ENCODE measurements around the gene AP1S2.

Gene AP1S2

DNA sequence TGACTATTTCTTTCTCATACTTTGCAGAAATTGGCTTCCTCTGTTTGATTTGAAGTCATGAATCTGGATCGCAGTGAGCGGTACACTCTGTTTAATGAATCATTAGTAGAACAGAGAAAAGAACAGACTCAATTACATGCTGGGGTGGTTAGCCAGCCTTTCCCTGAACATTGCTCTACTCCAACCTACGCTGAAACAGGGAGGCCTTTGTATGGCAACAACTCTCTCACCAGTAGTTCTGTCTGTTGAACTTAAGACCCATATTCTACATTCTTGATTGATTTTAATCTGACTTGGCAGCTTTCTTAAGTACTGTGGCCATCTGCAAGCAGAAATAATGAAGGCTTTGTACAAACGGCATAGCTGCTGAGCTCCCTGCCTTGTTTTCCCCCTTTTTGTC, 19.0 kb upstream of the AP1S2 start:
- H2BK120ac ChIP-seq (ENCODE audit: insufficient read depth, low read length, poor library complexity), result no peak overlapping the region
- no peaks in the 10 kb centered on the region for H3K4me1 ChIP-seq (ENCODE audit: control insufficient read depth in 1 of 2, insufficient read depth in 2 of 2, low read length in 2 of 2)
- no peaks in the 10 kb centered on the region for H3K27me3 ChIP-seq (ENCODE audit: insufficient read depth, low read length)
- H2BK12ac ChIP-seq (ENCODE audit: low read length), result no peak overlapping the region
- no peaks in the 10 kb centered on the region for H3K79me1 ChIP-seq (ENCODE audit: low read length)
- DNase-seq, result no peak
- no peak overlapping the region for H4K91ac ChIP-seq (ENCODE audit: low read depth, low read length)
- H3K23ac ChIP-seq (ENCODE audit: low read length), result no peak overlapping the region
- no CpG with 5 or more reads among the region's 4 CpGs for WGBS (ENCODE audit: extremely low coverage, insufficient coverage, insufficient read length)
- no peak overlapping the region for H4K8ac ChIP-seq (ENCODE audit: low read depth, low read length)
- no peak overlapping the region for H3K9ac ChIP-seq (ENCODE audit: low read length)
- no peak overlapping the region for H2AK5ac ChIP-seq (ENCODE audit: low read length)
- no peak overlapping the region for H4K12ac ChIP-seq (ENCODE audit: low read depth, low read length)
- no peak overlapping the region for H3K4ac ChIP-seq (ENCODE audit: low read depth, low read length)
- no peak overlapping the region for H2AFZ ChIP-seq (ENCODE audit: insufficient read depth, low read length, poor library complexity)
- no peaks in the 10 kb centered on the region for H3K9me3 ChIP-seq (ENCODE audit: insufficient read depth, low read depth, low read length)
- H3K4me2 ChIP-seq (ENCODE audit: low read length), result no peak overlapping the region
- H3K27ac ChIP-seq (ENCODE audit: low read depth, low read length), result no peak overlapping the region
- no peaks in the 10 kb centered on the region for H3K79me2 ChIP-seq (ENCODE audit: control insufficient read depth, insufficient read depth, low read length, poor library complexity)
- no peaks in the 10 kb centered on the region for H3K36me3 ChIP-seq (ENCODE audit: control insufficient read depth in 1 of 2, insufficient read depth in 2 of 2, low read length in 2 of 2)
- no peak overlapping the region for H2BK5ac ChIP-seq (ENCODE audit: low read depth, low read length, poor library complexity)
- no peak overlapping the region for H3K14ac ChIP-seq (ENCODE audit: low read length)
- no peak overlapping the region for H3K4me3 ChIP-seq (ENCODE audit: low read depth, low read length)
- no peak overlapping the region for H3K18ac ChIP-seq (ENCODE audit: low read length)

DNA sequence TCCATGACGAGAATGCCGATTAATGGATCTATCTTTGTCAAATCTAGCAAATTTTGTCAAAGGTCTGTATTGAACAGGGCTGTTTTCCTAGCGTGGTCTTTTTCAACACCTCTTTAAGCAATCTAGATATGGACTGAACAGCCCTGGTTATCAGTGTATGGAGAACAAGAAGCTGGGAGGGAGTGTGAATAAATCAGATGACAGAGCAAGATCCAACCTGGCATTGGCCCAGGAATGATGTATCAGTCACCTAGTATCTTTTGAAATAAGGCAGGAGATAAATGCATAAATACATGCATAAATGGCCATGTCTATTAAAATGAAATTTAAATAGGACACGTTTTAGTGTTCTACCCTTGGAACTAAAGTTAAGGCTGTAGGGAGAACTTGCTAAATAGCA, 15.7 kb upstream of the AP1S2 start:
- no peak for DNase-seq
- Histone ChIP-seq H3K79me1 (ENCODE audit: low read length) (no peaks in the 10 kb centered on the region), H3K27me3 (ENCODE audit: insufficient read depth, low read length) (no peaks in the 10 kb centered on the region), H2BK5ac (ENCODE audit: low read depth, low read length, poor library complexity) (no peak overlapping the region), H3K23ac (ENCODE audit: low read length) (no peak overlapping the region), H3K4ac (ENCODE audit: low read depth, low read length) (no peak overlapping the region), H3K4me2 (ENCODE audit: low read length) (no peak overlapping the region), H3K14ac (ENCODE audit: low read length) (no peak overlapping the region), H3K4me1 (ENCODE audit: control insufficient read depth in 1 of 2, insufficient read depth in 2 of 2, low read length in 2 of 2) (no peaks in the 10 kb centered on the region), H3K9me3 (ENCODE audit: insufficient read depth, low read depth, low read length) (no peaks in the 10 kb centered on the region), H3K4me3 (ENCODE audit: low read depth, low read length) (no peak overlapping the region), H4K8ac (ENCODE audit: low read depth, low read length) (no peak overlapping the region), H3K18ac (ENCODE audit: low read length) (no peak overlapping the region), H3K9ac (ENCODE audit: low read length) (no peak overlapping the region), H2BK12ac (ENCODE audit: low read length) (no peak overlapping the region), H2AK5ac (ENCODE audit: low read length) (no peak overlapping the region), H4K12ac (ENCODE audit: low read depth, low read length) (no peak overlapping the region), H2BK120ac (ENCODE audit: insufficient read depth, low read length, poor library complexity) (no peak overlapping the region), H3K27ac (ENCODE audit: low read depth, low read length) (no peak overlapping the region), H2AFZ (ENCODE audit: insufficient read depth, low read length, poor library complexity) (no peak overlapping the region), H3K36me3 (ENCODE audit: control insufficient read depth in 1 of 2, insufficient read depth in 2 of 2, low read length in 2 of 2) (no peaks in the 10 kb centered on the region), H3K79me2 (ENCODE audit: control insufficient read depth, insufficient read depth, low read length, poor library complexity) (no peaks in the 10 kb centered on the region), H4K91ac (ENCODE audit: low read depth, low read length) (no peak overlapping the region)
- WGBS (ENCODE audit: extremely low coverage, insufficient coverage, insufficient read length), result no CpG with 5 or more reads among the region's 4 CpGs

DNA sequence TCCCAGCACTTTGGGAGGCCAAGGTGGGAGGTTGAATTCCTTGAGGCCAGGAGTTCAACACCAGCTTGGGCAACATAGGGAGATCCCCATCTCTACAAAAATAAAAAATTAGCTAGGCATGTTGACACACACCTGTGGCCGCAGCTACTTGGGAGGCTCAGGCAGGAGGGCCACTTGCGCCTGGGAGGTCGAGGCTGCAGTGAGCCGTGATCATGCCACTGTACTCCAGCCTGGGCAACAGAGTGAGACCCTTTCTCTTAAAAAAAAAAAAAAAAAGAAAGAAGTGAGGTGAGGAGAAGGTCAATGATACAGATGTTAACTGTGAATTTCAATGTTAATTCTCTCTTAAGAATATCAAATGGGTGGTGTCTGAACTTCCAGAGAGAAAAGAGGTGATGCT, 15.1 kb upstream of the AP1S2 start:
- Histone ChIP-seq H3K27me3 (ENCODE audit: insufficient read depth, low read length) (no peaks in the 10 kb centered on the region), H2BK5ac (ENCODE audit: low read depth, low read length, poor library complexity) (no peak overlapping the region), H3K27ac (ENCODE audit: low read depth, low read length) (no peak overlapping the region), H2AK5ac (ENCODE audit: low read length) (no peak overlapping the region), H4K91ac (ENCODE audit: low read depth, low read length) (no peak overlapping the region), H3K14ac (ENCODE audit: low read length) (no peak overlapping the region), H3K9me3 (ENCODE audit: insufficient read depth, low read depth, low read length) (no peaks in the 10 kb centered on the region), H3K4me3 (ENCODE audit: low read depth, low read length) (no peak overlapping the region), H3K4me2 (ENCODE audit: low read length) (no peak overlapping the region), H4K8ac (ENCODE audit: low read depth, low read length) (no peak overlapping the region), H3K4me1 (ENCODE audit: control insufficient read depth in 1 of 2, insufficient read depth in 2 of 2, low read length in 2 of 2) (no peaks in the 10 kb centered on the region), H4K12ac (ENCODE audit: low read depth, low read length) (no peak overlapping the region), H3K9ac (ENCODE audit: low read length) (no peak overlapping the region), H2AFZ (ENCODE audit: insufficient read depth, low read length, poor library complexity) (no peak overlapping the region), H2BK12ac (ENCODE audit: low read length) (no peak overlapping the region), H3K79me2 (ENCODE audit: control insufficient read depth, insufficient read depth, low read length, poor library complexity) (no peaks in the 10 kb centered on the region), H3K23ac (ENCODE audit: low read length) (no peak overlapping the region), H2BK120ac (ENCODE audit: insufficient read depth, low read length, poor library complexity) (no peak overlapping the region), H3K4ac (ENCODE audit: low read depth, low read length) (no peak overlapping the region), H3K36me3 (ENCODE audit: control insufficient read depth in 1 of 2, insufficient read depth in 2 of 2, low read length in 2 of 2) (no peaks in the 10 kb centered on the region), H3K18ac (ENCODE audit: low read length) (no peak overlapping the region), H3K79me1 (ENCODE audit: low read length) (no peaks in the 10 kb centered on the region)
- DNase-seq, result no peak
- WGBS (ENCODE audit: extremely low coverage, insufficient coverage, insufficient read length), result no CpG with 5 or more reads among the region's 4 CpGs

DNA sequence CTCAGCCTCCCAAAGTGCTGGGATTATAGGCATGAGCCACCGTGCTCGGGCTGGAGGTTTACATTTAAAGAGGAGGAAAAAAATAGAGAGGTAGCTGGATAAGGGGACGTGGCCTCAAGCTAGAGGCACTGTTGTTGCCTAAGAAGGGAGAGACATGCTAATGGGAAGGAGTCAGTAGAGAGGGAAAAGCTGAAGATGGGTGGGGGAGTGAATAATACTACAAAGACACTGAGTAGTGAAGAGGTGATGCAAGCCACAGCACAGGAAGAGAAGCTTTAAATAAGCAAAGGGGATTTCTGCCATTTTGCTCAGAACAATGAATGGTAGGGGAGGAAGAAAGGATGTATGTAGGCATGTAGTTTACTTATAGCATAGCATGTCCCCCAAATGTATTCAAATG, 11.5 kb upstream of the AP1S2 start:
- Histone ChIP-seq H3K14ac (ENCODE audit: low read length) (no peak overlapping the region), H3K4me3 (ENCODE audit: low read depth, low read length) (no peak overlapping the region), H3K27ac (ENCODE audit: low read depth, low read length) (no peak overlapping the region), H2BK12ac (ENCODE audit: low read length) (no peak overlapping the region), H2AFZ (ENCODE audit: insufficient read depth, low read length, poor library complexity) (no peak overlapping the region), H3K79me1 (ENCODE audit: low read length) (no peaks in the 10 kb centered on the region), H4K12ac (ENCODE audit: low read depth, low read length) (no peak overlapping the region), H4K91ac (ENCODE audit: low read depth, low read length) (no peak overlapping the region), H2BK120ac (ENCODE audit: insufficient read depth, low read length, poor library complexity) (no peak overlapping the region), H3K18ac (ENCODE audit: low read length) (no peak overlapping the region), H2AK5ac (ENCODE audit: low read length) (no peak overlapping the region), H3K9me3 (ENCODE audit: insufficient read depth, low read depth, low read length) (no peaks in the 10 kb centered on the region), H3K36me3 (ENCODE audit: control insufficient read depth in 1 of 2, insufficient read depth in 2 of 2, low read length in 2 of 2) (no peaks in the 10 kb centered on the region), H3K23ac (ENCODE audit: low read length) (no peak overlapping the region), H3K27me3 (ENCODE audit: insufficient read depth, low read length) (no peaks in the 10 kb centered on the region), H3K9ac (ENCODE audit: low read length) (no peak overlapping the region), H3K4me2 (ENCODE audit: low read length) (no peak overlapping the region), H4K8ac (ENCODE audit: low read depth, low read length) (no peak overlapping the region), H3K4me1 (ENCODE audit: control insufficient read depth in 1 of 2, insufficient read depth in 2 of 2, low read length in 2 of 2) (no peaks in the 10 kb centered on the region), H3K79me2 (ENCODE audit: control insufficient read depth, insufficient read depth, low read length, poor library complexity) (no peaks in the 10 kb centered on the region), H3K4ac (ENCODE audit: low read depth, low read length) (no peak overlapping the region), H2BK5ac (ENCODE audit: low read depth, low read length, poor library complexity) (no peak overlapping the region)
- WGBS (ENCODE audit: extremely low coverage, insufficient coverage, insufficient read length), result no CpG with 5 or more reads among the region's 3 CpGs
- no peak for DNase-seq

DNA sequence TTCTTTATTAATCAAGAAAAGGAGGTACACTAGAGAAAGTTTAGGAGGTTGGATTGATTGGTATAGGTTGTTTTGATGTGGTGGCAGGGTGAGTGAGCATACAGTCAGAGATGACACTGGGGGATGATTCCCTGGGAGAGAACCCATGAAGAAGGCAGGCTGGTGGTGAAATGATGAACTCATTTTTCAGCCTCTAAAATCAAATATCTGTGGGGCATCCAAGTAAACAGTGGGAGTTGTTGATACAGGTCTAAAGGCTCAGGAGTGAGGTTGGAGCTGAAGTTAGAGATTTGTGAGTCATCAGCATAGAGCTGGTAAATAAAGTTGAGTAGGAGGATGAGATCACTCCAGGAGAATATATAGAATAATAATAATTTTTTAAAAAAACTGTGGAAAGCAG, 10.0 kb upstream of the AP1S2 start:
- no peak overlapping the region for H3K23ac ChIP-seq (ENCODE audit: low read length)
- H3K27me3 ChIP-seq (ENCODE audit: insufficient read depth, low read length), result no peaks in the 10 kb centered on the region
- no peaks in the 10 kb centered on the region for H3K79me1 ChIP-seq (ENCODE audit: low read length)
- DNase-seq, result no peak
- no peak overlapping the region for H4K12ac ChIP-seq (ENCODE audit: low read depth, low read length)
- no peak overlapping the region for H4K8ac ChIP-seq (ENCODE audit: low read depth, low read length)
- H3K4me2 ChIP-seq (ENCODE audit: low read length), result no peak overlapping the region
- H3K9ac ChIP-seq (ENCODE audit: low read length), result no peak overlapping the region
- H2BK120ac ChIP-seq (ENCODE audit: insufficient read depth, low read length, poor library complexity), result no peak overlapping the region
- H4K91ac ChIP-seq (ENCODE audit: low read depth, low read length), result no peak overlapping the region
- H3K4ac ChIP-seq (ENCODE audit: low read depth, low read length), result no peak overlapping the region
- no peak overlapping the region for H2AFZ ChIP-seq (ENCODE audit: insufficient read depth, low read length, poor library complexity)
- no peaks in the 10 kb centered on the region for H3K4me1 ChIP-seq (ENCODE audit: control insufficient read depth in 1 of 2, insufficient read depth in 2 of 2, low read length in 2 of 2)
- H3K27ac ChIP-seq (ENCODE audit: low read depth, low read length), result no peak overlapping the region
- H3K9me3 ChIP-seq (ENCODE audit: insufficient read depth, low read depth, low read length), result no peaks in the 10 kb centered on the region
- no peak overlapping the region for H2AK5ac ChIP-seq (ENCODE audit: low read length)
- no peaks in the 10 kb centered on the region for H3K36me3 ChIP-seq (ENCODE audit: control insufficient read depth in 1 of 2, insufficient read depth in 2 of 2, low read length in 2 of 2)
- no peaks in the 10 kb centered on the region for H3K79me2 ChIP-seq (ENCODE audit: control insufficient read depth, insufficient read depth, low read length, poor library complexity)
- H3K4me3 ChIP-seq (ENCODE audit: low read depth, low read length), result no peak overlapping the region
- no peak overlapping the region for H3K14ac ChIP-seq (ENCODE audit: low read length)
- no peak overlapping the region for H3K18ac ChIP-seq (ENCODE audit: low read length)
- no peak overlapping the region for H2BK12ac ChIP-seq (ENCODE audit: low read length)
- H2BK5ac ChIP-seq (ENCODE audit: low read depth, low read length, poor library complexity), result no peak overlapping the region

All from trophoblast cell (in vitro differentiated cells and primary cell).